ENCODE results near the gene HAUS7. TPM values are rescaled to one million over a fixed set of nuclear protein-coding genes. Genes with fewer than 3 reads are reported as not detected.

HAUS7 gene
- total RNA-seq, 1 donor: 10.8 TPM

GRCh38 chrX:153500676-153501280, 30.4 kb upstream of the HAUS7 start:
- TF ChIP-seq CTCF (IDR thresholded peaks at IDR 0.05; ENCODE audit: insufficient read depth, low read depth, low read length): no peak
- no peak overlapping the region for H3K4me3 ChIP-seq (ENCODE audit: low read depth, low read length)
- DNase-seq (ENCODE audit: low read depth): no peak

GRCh38 chrX:153499876-153500275, 29.5 kb upstream of the HAUS7 start:
- no peak for TF ChIP-seq CTCF (IDR thresholded peaks at IDR 0.05; ENCODE audit: insufficient read depth, low read depth, low read length)
- no peak for DNase-seq (ENCODE audit: low read depth)
- no peak overlapping the region for H3K4me3 ChIP-seq (ENCODE audit: low read depth, low read length)

- H3K4me3 ChIP-seq (ENCODE audit: low read depth, low read length): no peak overlapping the region
- no peak for TF ChIP-seq CTCF (IDR thresholded peaks at IDR 0.05; ENCODE audit: insufficient read depth, low read depth, low read length)
- DNase-seq (ENCODE audit: low read depth): no peak
Measured at GRCh38 chrX:153499341-153499740, 29.0 kb upstream of the HAUS7 start.

GRCh38 chrX:153498453-153498852, 28.1 kb upstream of the HAUS7 start:
- no peak for TF ChIP-seq CTCF (IDR thresholded peaks at IDR 0.05; ENCODE audit: insufficient read depth, low read depth, low read length)
- no peak overlapping the region for H3K4me3 ChIP-seq (ENCODE audit: low read depth, low read length)

GRCh38 chrX:153496590-153496959, 26.2 kb upstream of the HAUS7 start:
- H3K4me3 ChIP-seq (ENCODE audit: low read depth, low read length): no peak overlapping the region
- DNase-seq (ENCODE audit: low read depth): no peak
- TF ChIP-seq CTCF (IDR thresholded peaks at IDR 0.05; ENCODE audit: insufficient read depth, low read depth, low read length): no peak

More at GRCh38 chrX:153498453-153498852, 28.1 kb upstream of the HAUS7 start:
- no peak for DNase-seq (ENCODE audit: low read depth)

- TF ChIP-seq CTCF (IDR thresholded peaks at IDR 0.05; ENCODE audit: insufficient read depth, low read depth, low read length): no peak
- peak overlapping the region; percentile 56 for H3K4me3 ChIP-seq (ENCODE audit: low read depth, low read length)
- DNase-seq (ENCODE audit: low read depth): no peak
Measured at GRCh38 chrX:153495903-153496589, 25.7 kb upstream of the HAUS7 start.
